ENCODE data around the gene EXOC4.

Gene EXOC4

DNA sequence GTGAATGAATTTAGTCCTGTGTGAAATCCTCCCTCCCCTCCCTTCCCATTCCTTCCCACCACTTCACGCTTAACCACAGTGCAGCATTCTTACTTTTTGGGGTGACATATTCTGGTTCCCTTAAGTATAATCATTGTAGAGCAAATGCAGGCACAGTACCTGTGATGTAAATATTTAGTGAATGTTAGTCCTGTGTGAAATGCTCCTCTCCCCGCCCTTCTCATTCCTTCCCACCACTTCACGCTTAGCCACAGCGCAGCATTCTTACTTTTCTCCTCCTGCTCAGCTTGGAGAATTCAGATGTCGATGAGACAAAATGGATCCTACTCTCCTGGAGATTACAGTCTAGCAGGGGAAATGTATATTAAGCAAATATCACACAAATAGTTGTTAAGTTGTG lies 258.8 kb downstream of the EXOC4 start:
- no peaks in the 10 kb centered on the region for H3K36me3 ChIP-seq (ENCODE audit: control insufficient read depth in 2 of 2, insufficient read depth in 1 of 2, low read length in 2 of 2)
- H3K27ac ChIP-seq (ENCODE audit: extremely low read depth, low read depth, low read length) = no peak overlapping the region
- ChIA-PET POLR2A (no interaction called here), CTCF (no interaction called here)
- H3K4me3 ChIP-seq (ENCODE audit: low read depth, low read length) = no peak overlapping the region
- no peaks in the 10 kb centered on the region for H3K4me1 ChIP-seq (ENCODE audit: control insufficient read depth, insufficient read depth, low read length)
- H3K9me3 ChIP-seq (ENCODE audit: control insufficient read depth, insufficient read depth, low read depth, low read length) = no peaks in the 10 kb centered on the region
- TF ChIP-seq HOXD13 (CRISPR knock-in tag; IDR thresholded peaks at IDR 0.05; ENCODE audit: borderline replicate concordance) = no peak
- TF ChIP-seq, protein P1, sequence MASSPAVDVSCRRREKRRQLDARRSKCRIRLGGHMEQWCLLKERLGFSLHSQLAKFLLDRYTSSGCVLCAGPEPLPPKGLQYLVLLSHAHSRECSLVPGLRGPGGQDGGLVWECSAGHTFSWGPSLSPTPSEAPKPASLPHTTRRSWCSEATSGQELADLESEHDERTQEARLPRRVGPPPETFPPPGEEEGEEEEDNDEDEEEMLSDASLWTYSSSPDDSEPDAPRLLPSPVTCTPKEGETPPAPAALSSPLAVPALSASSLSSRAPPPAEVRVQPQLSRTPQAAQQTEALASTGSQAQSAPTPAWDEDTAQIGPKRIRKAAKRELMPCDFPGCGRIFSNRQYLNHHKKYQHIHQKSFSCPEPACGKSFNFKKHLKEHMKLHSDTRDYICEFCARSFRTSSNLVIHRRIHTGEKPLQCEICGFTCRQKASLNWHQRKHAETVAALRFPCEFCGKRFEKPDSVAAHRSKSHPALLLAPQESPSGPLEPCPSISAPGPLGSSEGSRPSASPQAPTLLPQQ (tag by site-specific recombination; IDR thresholded peaks at IDR 0.05) = no peak
- no peak for TF ChIP-seq ZNF423 (tag by site-specific recombination; IDR thresholded peaks at IDR 0.05)
- TF ChIP-seq, protein P2, sequence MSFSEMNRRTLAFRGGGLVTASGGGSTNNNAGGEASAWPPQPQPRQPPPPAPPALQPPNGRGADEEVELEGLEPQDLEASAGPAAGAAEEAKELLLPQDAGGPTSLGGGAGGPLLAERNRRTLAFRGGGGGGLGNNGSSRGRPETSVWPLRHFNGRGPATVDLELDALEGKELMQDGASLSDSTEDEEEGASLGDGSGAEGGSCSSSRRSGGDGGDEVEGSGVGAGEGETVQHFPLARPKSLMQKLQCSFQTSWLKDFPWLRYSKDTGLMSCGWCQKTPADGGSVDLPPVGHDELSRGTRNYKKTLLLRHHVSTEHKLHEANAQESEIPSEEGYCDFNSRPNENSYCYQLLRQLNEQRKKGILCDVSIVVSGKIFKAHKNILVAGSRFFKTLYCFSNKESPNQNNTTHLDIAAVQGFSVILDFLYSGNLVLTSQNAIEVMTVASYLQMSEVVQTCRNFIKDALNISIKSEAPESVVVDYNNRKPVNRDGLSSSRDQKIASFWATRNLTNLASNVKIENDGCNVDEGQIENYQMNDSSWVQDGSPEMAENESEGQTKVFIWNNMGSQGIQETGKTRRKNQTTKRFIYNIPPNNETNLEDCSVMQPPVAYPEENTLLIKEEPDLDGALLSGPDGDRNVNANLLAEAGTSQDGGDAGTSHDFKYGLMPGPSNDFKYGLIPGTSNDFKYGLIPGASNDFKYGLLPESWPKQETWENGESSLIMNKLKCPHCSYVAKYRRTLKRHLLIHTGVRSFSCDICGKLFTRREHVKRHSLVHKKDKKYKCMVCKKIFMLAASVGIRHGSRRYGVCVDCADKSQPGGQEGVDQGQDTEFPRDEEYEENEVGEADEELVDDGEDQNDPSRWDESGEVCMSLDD (tag by site-specific recombination; IDR thresholded peaks at IDR 0.05) = no peak
- TF ChIP-seq, protein P3, sequence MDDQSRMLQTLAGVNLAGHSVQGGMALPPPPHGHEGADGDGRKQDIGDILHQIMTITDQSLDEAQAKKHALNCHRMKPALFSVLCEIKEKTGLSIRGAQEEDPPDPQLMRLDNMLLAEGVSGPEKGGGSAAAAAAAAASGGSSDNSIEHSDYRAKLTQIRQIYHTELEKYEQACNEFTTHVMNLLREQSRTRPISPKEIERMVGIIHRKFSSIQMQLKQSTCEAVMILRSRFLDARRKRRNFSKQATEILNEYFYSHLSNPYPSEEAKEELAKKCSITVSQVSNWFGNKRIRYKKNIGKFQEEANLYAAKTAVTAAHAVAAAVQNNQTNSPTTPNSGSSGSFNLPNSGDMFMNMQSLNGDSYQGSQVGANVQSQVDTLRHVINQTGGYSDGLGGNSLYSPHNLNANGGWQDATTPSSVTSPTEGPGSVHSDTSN (CRISPR knock-in tag; IDR thresholded peaks at IDR 0.05) = no peak
- TF ChIP-seq ZEB2 (tag by site-specific recombination; IDR thresholded peaks at IDR 0.05) = no peak
- no peak for TF ChIP-seq KLF10 (tag by site-specific recombination; IDR thresholded peaks at IDR 0.05)
- TF ChIP-seq ZNF37A (tag by site-specific recombination; IDR thresholded peaks at IDR 0.05) = no peak
- TF ChIP-seq, protein P4, sequence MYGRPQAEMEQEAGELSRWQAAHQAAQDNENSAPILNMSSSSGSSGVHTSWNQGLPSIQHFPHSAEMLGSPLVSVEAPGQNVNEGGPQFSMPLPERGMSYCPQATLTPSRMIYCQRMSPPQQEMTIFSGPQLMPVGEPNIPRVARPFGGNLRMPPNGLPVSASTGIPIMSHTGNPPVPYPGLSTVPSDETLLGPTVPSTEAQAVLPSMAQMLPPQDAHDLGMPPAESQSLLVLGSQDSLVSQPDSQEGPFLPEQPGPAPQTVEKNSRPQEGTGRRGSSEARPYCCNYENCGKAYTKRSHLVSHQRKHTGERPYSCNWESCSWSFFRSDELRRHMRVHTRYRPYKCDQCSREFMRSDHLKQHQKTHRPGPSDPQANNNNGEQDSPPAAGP (tag by site-specific recombination; IDR thresholded peaks at IDR 0.05) = no peak
- TF ChIP-seq ZNF341 (tag by site-specific recombination; IDR thresholded peaks at IDR 0.05; ENCODE audit: low read depth) = no peak
- no peak for TF ChIP-seq ZNF138 (tag by site-specific recombination; IDR thresholded peaks at IDR 0.05; ENCODE audit: borderline replicate concordance)
- TF ChIP-seq, protein P5, sequence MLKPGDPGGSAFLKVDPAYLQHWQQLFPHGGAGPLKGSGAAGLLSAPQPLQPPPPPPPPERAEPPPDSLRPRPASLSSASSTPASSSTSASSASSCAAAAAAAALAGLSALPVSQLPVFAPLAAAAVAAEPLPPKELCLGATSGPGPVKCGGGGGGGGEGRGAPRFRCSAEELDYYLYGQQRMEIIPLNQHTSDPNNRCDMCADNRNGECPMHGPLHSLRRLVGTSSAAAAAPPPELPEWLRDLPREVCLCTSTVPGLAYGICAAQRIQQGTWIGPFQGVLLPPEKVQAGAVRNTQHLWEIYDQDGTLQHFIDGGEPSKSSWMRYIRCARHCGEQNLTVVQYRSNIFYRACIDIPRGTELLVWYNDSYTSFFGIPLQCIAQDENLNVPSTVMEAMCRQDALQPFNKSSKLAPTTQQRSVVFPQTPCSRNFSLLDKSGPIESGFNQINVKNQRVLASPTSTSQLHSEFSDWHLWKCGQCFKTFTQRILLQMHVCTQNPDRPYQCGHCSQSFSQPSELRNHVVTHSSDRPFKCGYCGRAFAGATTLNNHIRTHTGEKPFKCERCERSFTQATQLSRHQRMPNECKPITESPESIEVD (tag by site-specific recombination; IDR thresholded peaks at IDR 0.05) = no peak
- TF ChIP-seq ZNF155 (tag by site-specific recombination; IDR thresholded peaks at IDR 0.05) = no peak
- TF ChIP-seq GLI4 (tag by site-specific recombination; IDR thresholded peaks at IDR 0.05) = no peak
- TF ChIP-seq ZNF2 (tag by site-specific recombination; IDR thresholded peaks at IDR 0.05) = no peak
- no peak for TF ChIP-seq ZNF404 (tag by site-specific recombination; IDR thresholded peaks at IDR 0.05)
- TF ChIP-seq SP2 (tag by site-specific recombination; IDR thresholded peaks at IDR 0.05) = no peak
- no peak for TF ChIP-seq ZNF24 (tag by site-specific recombination; IDR thresholded peaks at IDR 0.05)
- TF ChIP-seq ZNF121 (tag by site-specific recombination; IDR thresholded peaks at IDR 0.05) = no peak

DNA sequence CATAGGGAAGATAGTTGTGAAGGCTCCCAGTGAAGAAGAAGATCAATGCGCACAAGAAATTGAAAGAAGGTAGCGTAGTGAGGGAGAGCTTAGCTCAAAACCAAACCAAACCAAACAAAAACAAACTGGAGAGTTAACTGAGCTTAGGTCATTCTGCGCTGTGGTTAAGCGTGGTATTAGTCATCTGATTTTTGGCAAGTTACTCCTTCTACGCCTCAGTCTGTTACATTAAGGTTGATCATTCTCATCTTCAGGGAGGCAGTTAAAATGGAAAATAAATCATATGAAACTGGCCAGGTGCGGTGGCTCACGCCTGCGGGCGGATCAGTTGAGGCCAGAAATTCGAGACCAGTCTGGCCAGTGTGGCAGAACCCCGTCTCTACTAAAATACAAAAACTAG lies 259.7 kb downstream of the EXOC4 start:
- no peaks in the 10 kb centered on the region for H3K4me1 ChIP-seq (ENCODE audit: control insufficient read depth, insufficient read depth, low read length)
- no peaks in the 10 kb centered on the region for H3K9me3 ChIP-seq (ENCODE audit: control insufficient read depth, insufficient read depth, low read depth, low read length)
- POLR2A ChIA-PET = no interaction called here
- CTCF ChIA-PET = no interaction called here
- no peaks in the 10 kb centered on the region for H3K36me3 ChIP-seq (ENCODE audit: control insufficient read depth in 2 of 2, insufficient read depth in 1 of 2, low read length in 2 of 2)
- H3K4me3 ChIP-seq (ENCODE audit: low read depth, low read length) = no peak overlapping the region
- H3K27ac ChIP-seq (ENCODE audit: extremely low read depth, low read depth, low read length) = no peak overlapping the region
- TF ChIP-seq, protein P3 (CRISPR knock-in tag; IDR thresholded peaks at IDR 0.05) = no peak
- TF ChIP-seq ZNF133 (tag by site-specific recombination; IDR thresholded peaks at IDR 0.05) (no peak), ZNF792 (tag by site-specific recombination; IDR thresholded peaks at IDR 0.05) (no peak), ZNF555 (tag by site-specific recombination; conservative IDR thresholded peaks at IDR 0.05) (no peak), BCL11A (tag by site-specific recombination; IDR thresholded peaks at IDR 0.05; ENCODE audit: low read depth) (no peak), ZNF626 (tag by site-specific recombination; IDR thresholded peaks at IDR 0.05) (no peak), ZNF274 (IDR thresholded peaks at IDR 0.05; ENCODE audit: low read length) (no peak), ZNF274 (tag by site-specific recombination; IDR thresholded peaks at IDR 0.05; ENCODE audit: borderline replicate concordance) (no peak), HOXA7 (CRISPR knock-in tag; IDR thresholded peaks at IDR 0.05; ENCODE audit: borderline replicate concordance) (no peak), WT1 (tag by site-specific recombination; IDR thresholded peaks at IDR 0.05) (no peak), ZXDB (tag by site-specific recombination; IDR thresholded peaks at IDR 0.05) (no peak), ZFP69B (tag by site-specific recombination; IDR thresholded peaks at IDR 0.05) (no peak)
